ENCODE data around the gene PDGFRA.
"Not testable (repeated sequence)": the region's sequence is repeated elsewhere in the genome, so short reads cannot be mapped to it uniquely, and the experiment has no call there.

PDGFRA gene

DNA sequence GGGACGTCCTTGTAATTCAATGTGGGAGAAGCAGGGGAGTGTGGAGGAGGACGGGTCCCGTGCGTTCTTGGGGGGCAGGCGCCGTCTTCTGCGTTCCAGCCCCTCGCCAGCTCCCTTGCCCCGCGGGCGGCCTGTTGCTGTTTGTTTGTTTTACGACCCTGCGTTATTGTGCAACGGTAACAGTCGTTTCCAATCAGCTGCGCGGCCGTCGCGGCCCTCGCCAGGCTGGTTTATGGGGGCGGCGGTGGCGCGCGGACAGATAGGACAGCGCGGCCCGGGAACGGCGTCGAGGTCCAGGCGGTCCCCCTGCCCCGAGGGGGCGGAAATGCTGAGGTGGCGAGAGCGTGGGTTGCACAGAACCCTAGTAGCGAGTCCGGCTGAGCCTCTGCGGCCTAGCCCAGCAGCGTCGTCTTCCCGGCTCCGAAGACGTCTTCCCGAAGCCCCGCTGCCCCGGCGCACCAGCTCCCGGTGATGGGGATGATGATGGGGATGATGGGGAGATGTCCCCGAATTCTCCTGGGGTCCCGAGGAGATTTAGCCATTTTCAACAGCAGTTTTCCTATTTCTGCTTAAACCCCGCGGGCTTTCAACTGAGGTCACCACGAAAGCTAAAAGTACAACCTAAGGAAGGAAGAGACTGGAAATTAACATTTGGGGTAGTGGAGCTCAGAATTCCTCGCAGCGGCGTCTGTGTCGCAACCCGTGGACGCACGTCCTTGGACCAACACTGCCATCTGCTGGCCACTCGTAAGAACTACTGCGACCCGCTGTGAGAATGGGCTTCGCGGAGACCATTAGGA is 4.8 kb downstream of the PDGFRA start:
- TF ChIP-seq, protein P1, sequence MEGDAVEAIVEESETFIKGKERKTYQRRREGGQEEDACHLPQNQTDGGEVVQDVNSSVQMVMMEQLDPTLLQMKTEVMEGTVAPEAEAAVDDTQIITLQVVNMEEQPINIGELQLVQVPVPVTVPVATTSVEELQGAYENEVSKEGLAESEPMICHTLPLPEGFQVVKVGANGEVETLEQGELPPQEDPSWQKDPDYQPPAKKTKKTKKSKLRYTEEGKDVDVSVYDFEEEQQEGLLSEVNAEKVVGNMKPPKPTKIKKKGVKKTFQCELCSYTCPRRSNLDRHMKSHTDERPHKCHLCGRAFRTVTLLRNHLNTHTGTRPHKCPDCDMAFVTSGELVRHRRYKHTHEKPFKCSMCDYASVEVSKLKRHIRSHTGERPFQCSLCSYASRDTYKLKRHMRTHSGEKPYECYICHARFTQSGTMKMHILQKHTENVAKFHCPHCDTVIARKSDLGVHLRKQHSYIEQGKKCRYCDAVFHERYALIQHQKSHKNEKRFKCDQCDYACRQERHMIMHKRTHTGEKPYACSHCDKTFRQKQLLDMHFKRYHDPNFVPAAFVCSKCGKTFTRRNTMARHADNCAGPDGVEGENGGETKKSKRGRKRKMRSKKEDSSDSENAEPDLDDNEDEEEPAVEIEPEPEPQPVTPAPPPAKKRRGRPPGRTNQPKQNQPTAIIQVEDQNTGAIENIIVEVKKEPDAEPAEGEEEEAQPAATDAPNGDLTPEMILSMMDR (IDR thresholded peaks at IDR 0.05; ENCODE audit: borderline replicate concordance, control extremely low read depth, extremely low read depth, insufficient read depth, missing control alignments): peak; percentile 89
- in situ Hi-C loops (cut with MboI; ENCODE audit: low sequenced_read_pairs, unreplicated experiment): no loop called here
- peak; percentile 79 for DNase-seq (ENCODE audit: low spot score)

DNA sequence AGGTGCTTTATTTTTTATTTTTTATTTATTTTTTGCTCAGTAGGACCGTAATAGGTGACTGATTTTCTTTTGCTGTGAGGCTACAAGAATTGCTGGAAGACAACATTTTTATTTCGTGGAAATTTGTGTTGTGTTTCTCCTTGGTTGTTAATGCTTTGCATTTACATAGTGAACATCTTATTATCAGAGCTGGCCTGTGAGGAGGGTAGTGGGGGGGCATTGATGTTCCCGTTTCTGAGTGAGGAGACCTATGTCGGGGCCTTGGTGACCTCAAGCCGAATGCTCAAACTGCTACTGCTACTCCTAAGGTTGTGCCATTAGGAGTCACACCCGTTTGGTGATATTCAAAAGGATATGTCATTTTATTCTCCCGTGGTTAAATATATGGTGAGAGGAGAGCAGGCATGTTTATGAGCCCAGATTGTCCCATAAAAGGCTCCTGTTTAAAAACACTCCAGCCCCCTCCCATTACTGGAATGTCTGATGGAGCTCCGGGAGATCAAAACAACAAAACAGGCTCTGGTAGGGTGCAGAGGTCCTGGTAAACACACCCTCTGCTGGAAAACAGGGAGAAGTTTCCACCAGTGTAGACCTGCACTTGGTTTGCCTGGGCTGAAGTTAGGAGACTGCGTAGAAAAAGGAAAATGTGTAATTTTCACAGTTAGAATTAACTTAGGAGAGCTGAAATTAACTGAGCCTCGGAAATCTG is 5.6 kb downstream of the PDGFRA start:
- no peak for DNase-seq (ENCODE audit: low spot score)
- in situ Hi-C loops (cut with MboI; ENCODE audit: low sequenced_read_pairs, unreplicated experiment): no loop called here
- TF ChIP-seq, protein P1 (IDR thresholded peaks at IDR 0.05; ENCODE audit: borderline replicate concordance, control extremely low read depth, extremely low read depth, insufficient read depth, missing control alignments): no peak

GRCh38 chr4:54236316-54236715 is 7.2 kb downstream of the PDGFRA start:
- in situ Hi-C loops (cut with MboI; ENCODE audit: low sequenced_read_pairs, unreplicated experiment); DNase-seq (ENCODE audit: low spot score): not testable (repeated sequence)

GRCh38 chr4:54237770-54238169 is 8.7 kb downstream of the PDGFRA start:
- TF ChIP-seq, protein P1 (IDR thresholded peaks at IDR 0.05; ENCODE audit: borderline replicate concordance, control extremely low read depth, extremely low read depth, insufficient read depth, missing control alignments): no peak
- no peak for DNase-seq (ENCODE audit: low spot score)
- in situ Hi-C loops (cut with MboI; ENCODE audit: low sequenced_read_pairs, unreplicated experiment): no loop called here

- TF ChIP-seq, protein P1 (IDR thresholded peaks at IDR 0.05; ENCODE audit: borderline replicate concordance, control extremely low read depth, extremely low read depth, insufficient read depth, missing control alignments): no peak
- no peak for DNase-seq (ENCODE audit: low spot score)
- in situ Hi-C loops (cut with MboI; ENCODE audit: low sequenced_read_pairs, unreplicated experiment): no loop called here
Measured at GRCh38 chr4:54238389-54238788, 9.3 kb downstream of the PDGFRA start.

GRCh38 chr4:54241268-54241823 is 12.3 kb downstream of the PDGFRA start:
- in situ Hi-C loops (cut with MboI; ENCODE audit: low sequenced_read_pairs, unreplicated experiment); DNase-seq (ENCODE audit: low spot score): not testable (repeated sequence)

- DNase-seq (ENCODE audit: low spot score); in situ Hi-C loops (cut with MboI; ENCODE audit: low sequenced_read_pairs, unreplicated experiment): not testable (repeated sequence)
Measured at GRCh38 chr4:54243541-54243940, 14.4 kb downstream of the PDGFRA start.

DNA sequence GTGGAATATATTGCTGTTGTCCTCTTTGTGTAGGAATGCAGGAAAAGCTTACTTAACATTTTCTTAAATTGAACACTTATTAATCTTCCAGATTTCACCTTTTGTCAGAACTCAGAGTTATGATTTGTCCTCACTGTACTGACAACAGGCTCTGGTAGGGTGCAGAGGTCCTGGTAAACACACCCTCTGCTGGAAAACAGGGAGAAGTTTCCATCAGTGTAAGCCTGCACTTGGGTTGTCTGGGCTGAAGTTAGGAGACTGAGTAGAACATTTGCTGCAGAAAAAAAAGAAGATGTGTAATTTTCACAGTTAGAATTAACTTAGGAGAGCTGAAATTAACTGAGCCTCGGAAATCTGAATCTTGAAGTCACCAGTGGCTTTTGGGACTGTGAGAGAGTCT is 23.2 kb downstream of the PDGFRA start:
- in situ Hi-C loops (cut with MboI; ENCODE audit: low sequenced_read_pairs, unreplicated experiment); DNase-seq (ENCODE audit: low spot score): not testable (repeated sequence)
